Right ventricle myocardium inferior (tissue), 1 donor: ENCODE results near the gene IL11. TPM values are rescaled to one million over a fixed set of nuclear protein-coding genes. Genes with fewer than 3 reads are reported as not detected.

ENCODE experiments used
- ATAC-seq: fragments of 200-7000 bp; cut with Tn5 transposase; one replicate; pipeline ENCODE4 v1.9.1; 2020; ENCODE audit warnings: mild to moderate bottlenecking, moderate library complexity
- DNase-seq: peaks from one replicate; pipeline ENCODE4 v3.0.0; 2021; ENCODE audit errors: missing footprints
- intact Hi-C: fragments of 100-400 bp; cut with DNase I; formaldehyde crosslinking; loops from one replicate; pipeline ENCODE4 v1.11.0; 2022
- total RNA-seq: library from RNA; stranded (reverse); fragmentation: NEBNext Ultra II Directional; extraction: Animal tissue kit (Norgen Biotek cat#: 25700); gene quantifications from one replicate; pipeline ENCODE4 v1.2.1, GENCODE V29; 2021
- donor health status: DM: no; HTN: yes; CAD: no; lungs with severe emphysema.

Gene IL11
- total RNA-seq, 1 donor from 2014 or later, result not detected

DNA sequence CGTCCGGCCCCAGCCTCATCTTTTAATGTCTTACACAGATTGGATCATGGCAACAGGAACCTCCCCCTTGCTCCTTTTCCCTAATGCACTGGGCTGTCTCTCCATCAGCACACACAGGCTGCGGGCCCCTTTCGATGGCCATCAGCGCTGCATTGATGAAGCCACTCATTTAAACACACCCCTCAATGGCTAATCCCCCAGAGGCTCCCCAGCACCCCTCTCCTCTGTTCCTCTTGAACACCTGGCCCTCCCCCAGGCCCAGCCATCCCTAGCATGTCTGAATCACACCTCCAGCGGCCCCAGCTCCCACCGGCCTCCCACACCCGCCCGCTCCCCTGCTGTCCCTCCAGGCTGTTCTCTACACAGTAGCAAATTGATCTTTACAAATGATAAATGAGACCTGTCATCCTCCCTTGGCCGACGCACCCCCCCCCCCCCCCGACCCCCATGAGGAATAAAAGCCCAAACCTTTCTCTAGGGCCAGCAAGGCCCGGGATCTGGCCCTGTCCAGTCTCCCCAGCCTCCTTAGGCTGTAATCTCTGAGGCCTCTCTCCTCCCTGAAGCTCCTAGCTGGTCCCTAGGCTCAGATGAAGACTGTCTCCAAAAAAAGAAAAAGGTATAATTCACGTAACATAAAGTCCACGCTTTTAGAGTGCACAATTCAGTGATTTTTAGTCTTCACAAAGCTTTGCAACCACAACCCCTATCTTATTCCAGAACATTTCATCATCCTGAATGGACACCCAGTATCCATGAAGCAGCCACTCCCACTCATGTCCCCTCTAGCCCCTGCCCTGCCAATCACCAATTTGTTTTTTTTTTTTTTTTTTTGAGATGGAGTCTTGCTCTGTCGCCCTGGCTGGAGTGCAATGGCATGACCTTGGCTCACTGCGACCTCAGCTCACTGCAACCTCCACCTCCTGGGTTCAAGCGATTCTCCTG, 22.8 kb upstream of the IL11 start:
- intact Hi-C loops, result no loop called here

GRCh38 chr19:55391702-55392615, 21.7 kb upstream of the IL11 start:
- no peak for ATAC-seq
- intact Hi-C loops, result no loop called here
- DNase-seq, result no peak

More for the DNA sequence above, 22.8 kb upstream of the IL11 start:
- DNase-seq, result no peak
- no peak for ATAC-seq

- DNase-seq (no peak), ATAC-seq (no peak)
- intact Hi-C loops, result no loop called here
Observed at GRCh38 chr19:55391191-55391670, 21.0 kb upstream of the IL11 start.

GRCh38 chr19:55390461-55390880, 20.2 kb upstream of the IL11 start:
- DNase-seq, result no peak
- ATAC-seq, result no peak
- intact Hi-C loops, result no loop called here

DNA sequence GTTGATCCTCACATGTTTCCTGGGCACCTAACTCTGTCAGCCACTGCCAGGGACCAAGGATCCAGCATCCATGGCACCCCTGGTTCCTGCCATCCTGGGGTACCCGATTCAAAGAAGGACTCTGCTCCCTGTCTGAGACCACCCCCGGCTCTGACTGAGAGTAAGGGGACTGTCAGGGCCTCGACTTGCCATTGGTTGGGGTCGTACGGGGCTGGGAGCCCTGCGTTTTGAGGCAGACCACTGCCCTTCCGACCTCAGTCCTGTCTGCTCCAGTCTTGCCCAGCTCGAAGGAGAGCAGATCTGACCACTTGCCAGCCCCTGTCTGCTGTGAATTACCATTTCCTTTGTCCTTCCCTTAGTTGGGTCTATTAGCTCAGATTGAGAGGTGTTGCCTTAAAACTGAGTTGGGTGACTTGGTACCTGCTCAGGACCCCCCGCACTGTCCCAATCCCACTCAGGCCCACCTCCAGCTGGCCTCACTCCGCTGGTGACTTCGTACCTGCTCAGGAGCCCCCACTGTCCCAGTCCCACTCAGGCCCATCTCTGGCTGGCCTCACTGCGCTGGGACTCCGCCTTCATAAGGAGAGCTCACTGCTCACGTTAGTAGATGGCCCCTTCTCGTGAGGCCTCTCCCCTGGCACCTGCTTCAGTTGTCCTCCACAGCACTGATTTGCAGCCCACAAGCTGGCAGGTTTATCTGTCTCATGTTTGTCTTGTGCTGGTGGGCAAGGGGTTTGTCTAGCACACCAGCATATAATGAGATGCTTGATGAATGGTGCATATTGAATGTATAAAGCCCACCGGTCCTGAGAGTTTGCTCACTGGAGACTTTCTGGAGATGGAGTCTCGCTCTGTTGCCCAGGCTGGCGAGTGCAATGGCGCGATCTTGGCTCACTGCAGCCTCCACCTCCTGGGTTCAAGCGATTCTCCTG, 19.4 kb upstream of the IL11 start:
- intact Hi-C loops, result loop anchor here (10.0 kb wide), 1 partner anchor 215 kb away; the partner anchor contains the start of genes ZNF524 and ZNF865
- DNase-seq (no peak), ATAC-seq (no peak)

DNA sequence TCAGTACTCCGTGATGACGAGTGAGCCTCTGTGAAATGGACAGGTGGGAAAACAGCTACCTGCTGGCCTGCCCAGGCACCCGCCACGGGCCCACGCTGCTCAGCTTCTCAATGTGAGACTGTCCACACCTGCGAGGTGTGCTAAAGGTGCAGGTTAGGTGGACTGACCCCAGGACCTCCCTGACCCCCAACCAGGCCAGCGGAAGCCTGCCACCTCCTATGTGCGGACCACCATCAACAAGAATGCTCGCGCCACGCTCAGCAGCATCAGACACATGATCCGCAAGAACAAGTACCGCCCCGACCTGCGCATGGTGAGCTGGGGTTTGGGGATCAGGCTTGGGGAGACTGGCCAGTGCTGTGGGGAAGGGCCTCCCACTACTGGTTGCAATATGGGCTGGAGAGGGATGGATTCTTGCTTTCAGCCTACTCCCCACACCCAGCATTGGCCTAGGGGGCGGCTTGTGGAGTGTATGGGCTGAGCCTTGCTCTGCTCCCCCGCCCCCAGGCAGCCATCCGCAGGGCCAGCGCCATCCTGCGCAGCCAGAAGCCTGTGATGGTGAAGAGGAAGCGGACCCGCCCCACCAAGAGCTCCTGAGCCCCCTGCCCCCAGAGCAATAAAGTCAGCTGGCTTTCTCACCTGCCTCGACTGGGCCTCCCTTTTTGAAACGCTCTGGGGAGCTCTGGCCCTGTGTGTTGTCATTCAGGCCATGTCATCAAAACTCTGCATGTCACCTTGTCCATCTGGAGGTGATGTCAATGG, 17.7 kb upstream of the IL11 start:
- intact Hi-C loops, result loop anchor here (10.0 kb wide), 1 partner anchor 217 kb away; the partner anchor contains the start of genes ZNF524 and ZNF865
- no peak for DNase-seq
- no peak for ATAC-seq

- no peak for DNase-seq
- intact Hi-C loops, result loop anchor here (10.0 kb wide), 1 partner anchor 218 kb away; the partner anchor contains the start of genes ZNF524 and ZNF865
- no peak for ATAC-seq
Observed at GRCh38 chr19:55386493-55386971, 16.3 kb upstream of the IL11 start.

GRCh38 chr19:55385724-55386492, 15.6 kb upstream of the IL11 start, which contains the start of gene RPL28:
TSS of gene RPL28 (plus strand) at chr19:55385932. CDS start at chr19:55386358, 426 bp downstream.
- intact Hi-C loops, result loop anchor here (1.0 to 10.0 kb wide), 4 partner anchors 47 to 219 kb away; partner anchors contain the start of genes ISOC2, KMT5C, ZNF524 and ZNF865
- DNase-seq, result peak; percentile 98
- ATAC-seq, result peak; percentile 92

GRCh38 chr19:55384920-55385723, 14.9 kb upstream of the IL11 start:
- DNase-seq (peak; percentile 97), ATAC-seq (peak; percentile 92)
- intact Hi-C loops, result loop anchor here (1.0 to 10.0 kb wide), 4 partner anchors 46 to 220 kb away; partner anchors contain the start of genes ISOC2, KMT5C, ZNF524 and ZNF865

GRCh38 chr19:55384131-55384919, 14.1 kb upstream of the IL11 start, which contains the start of gene TMEM238:
TSS of gene TMEM238 (minus strand) at chr19:55384292. CDS start at chr19:55384259, 33 bp downstream.
- intact Hi-C loops, result loop anchor here (2.0 to 10.0 kb wide), 2 partner anchors 84 to 220 kb away; partner anchors contain the start of genes ZNF524 and ZNF865
- no peak for ATAC-seq

GRCh38 chr19:55383279-55384130, 13.2 kb upstream of the IL11 start:
- intact Hi-C loops, result loop anchor here (2.0 to 10.0 kb wide), 2 partner anchors 83 to 221 kb away; partner anchors contain the start of genes ZNF524 and ZNF865
- ATAC-seq (no peak), DNase-seq (peak; percentile 79)

More at GRCh38 chr19:55384131-55384919, 14.1 kb upstream of the IL11 start, which contains the start of gene TMEM238:
- no peak for DNase-seq

DNA sequence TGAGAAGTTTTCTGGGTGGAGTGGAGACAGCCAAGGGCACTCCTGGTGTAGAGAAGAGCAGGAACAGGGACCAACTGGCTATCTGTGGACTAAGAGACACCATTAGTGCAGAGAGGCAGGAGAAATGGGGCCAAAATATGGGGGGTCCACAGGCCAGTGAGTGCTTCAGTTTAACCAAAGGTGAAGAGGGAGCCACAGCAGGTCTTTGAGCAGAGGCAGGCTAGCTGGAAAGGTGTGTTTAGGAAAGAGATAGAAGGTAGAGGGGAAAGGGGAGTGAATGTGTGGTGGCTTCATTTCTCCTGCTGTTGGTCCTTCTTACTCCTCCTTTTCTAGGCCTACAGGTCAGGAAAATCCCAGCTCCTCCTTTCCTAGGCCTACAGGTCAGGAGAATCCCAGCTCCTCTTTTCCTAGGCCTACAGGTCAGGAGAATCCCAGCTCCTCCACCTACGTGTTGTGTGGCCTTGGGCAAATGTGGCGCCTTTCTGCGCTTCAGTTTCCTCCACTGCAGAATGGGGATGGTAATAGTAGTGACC, 12.3 kb upstream of the IL11 start:
- DNase-seq, result no peak
- intact Hi-C loops, result loop anchor here (10.0 kb wide), 1 partner anchor 222 kb away; the partner anchor contains the start of genes ZNF524 and ZNF865
- no peak for ATAC-seq

DNA sequence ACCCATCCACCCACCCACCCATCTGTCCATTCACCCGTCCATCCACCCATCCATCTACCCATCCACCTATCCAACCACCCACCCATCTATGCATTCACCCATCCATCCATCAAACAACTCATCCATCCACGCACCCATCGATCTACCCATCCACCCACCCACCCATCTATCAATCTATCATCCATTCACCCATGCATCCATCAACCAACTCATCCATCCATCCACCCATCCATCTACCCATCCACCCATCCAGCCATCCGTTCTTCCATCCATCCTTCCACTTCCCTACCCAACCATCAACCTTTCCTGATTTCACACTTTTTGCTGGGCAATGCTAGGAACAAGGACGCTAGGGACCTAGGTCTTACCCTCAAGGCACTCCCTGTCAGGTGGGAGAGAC, 11.8 kb upstream of the IL11 start:
- intact Hi-C loops, result loop anchor here (10.0 kb wide), 1 partner anchor 223 kb away; the partner anchor contains the start of genes ZNF524 and ZNF865
- DNase-seq (no peak), ATAC-seq (no peak)
